SW 1271 (cell line): ENCODE measurements around the gene CHI3L1.

Experiments used
- DNase-seq, 2 experiments: peaks; one replicate each; lab custom pipeline; 2025; lab: John Stamatoyannopoulos, UW

The CHI3L1 gene

GRCh38 chr1:203151362-203152157 is 34.9 kb downstream of the CHI3L1 start:
- DNase-seq = no peak

GRCh38 chr1:203150511-203151297 is 35.8 kb downstream of the CHI3L1 start:
- DNase-seq = no peak

GRCh38 chr1:203149188-203149840 is 37.2 kb downstream of the CHI3L1 start:
- DNase-seq = no peak

- DNase-seq = no peak
Observed at GRCh38 chr1:203148579-203148978, 37.9 kb downstream of the CHI3L1 start.

GRCh38 chr1:203148127-203148526 is 38.4 kb downstream of the CHI3L1 start:
- DNase-seq = no peak

GRCh38 chr1:203147376-203147775 is 39.1 kb downstream of the CHI3L1 start:
- no peak for DNase-seq

GRCh38 chr1:203146537-203146936 is 40.0 kb downstream of the CHI3L1 start:
- DNase-seq = no peak

- no peak for DNase-seq
Observed at GRCh38 chr1:203146042-203146369, 40.5 kb downstream of the CHI3L1 start.

- DNase-seq = no peak
Observed at GRCh38 chr1:203145321-203146041, 41.0 kb downstream of the CHI3L1 start.

GRCh38 chr1:203144661-203145060 is 41.8 kb downstream of the CHI3L1 start:
- no peak for DNase-seq

GRCh38 chr1:203143641-203144040 is 42.9 kb downstream of the CHI3L1 start:
- no peak for DNase-seq

- no peak for DNase-seq
Observed at GRCh38 chr1:203142684-203143408, 43.7 kb downstream of the CHI3L1 start.

GRCh38 chr1:203142124-203142523 is 44.4 kb downstream of the CHI3L1 start:
- no peak for DNase-seq

GRCh38 chr1:203140743-203141520 is 45.6 kb downstream of the CHI3L1 start:
- DNase-seq = no peak

- no peak for DNase-seq
Observed at GRCh38 chr1:203139976-203140475, 46.5 kb downstream of the CHI3L1 start.

GRCh38 chr1:203138066-203138465 is 48.4 kb downstream of the CHI3L1 start:
- DNase-seq = no peak

GRCh38 chr1:203137324-203137723 is 49.2 kb downstream of the CHI3L1 start:
- no peak for DNase-seq

- DNase-seq = no peak
Observed at GRCh38 chr1:203136409-203137042, 50.0 kb downstream of the CHI3L1 start.

GRCh38 chr1:203135636-203136305 is 50.7 kb downstream of the CHI3L1 start:
- DNase-seq = no peak
